ENCODE results near the gene TRIM9. TPM values are rescaled to one million over a fixed set of nuclear protein-coding genes. Genes with fewer than 3 reads are reported as not detected.

Gene TRIM9
- total RNA-seq, 1 experiment from 2014 or later, result 2.6 TPM

DNA sequence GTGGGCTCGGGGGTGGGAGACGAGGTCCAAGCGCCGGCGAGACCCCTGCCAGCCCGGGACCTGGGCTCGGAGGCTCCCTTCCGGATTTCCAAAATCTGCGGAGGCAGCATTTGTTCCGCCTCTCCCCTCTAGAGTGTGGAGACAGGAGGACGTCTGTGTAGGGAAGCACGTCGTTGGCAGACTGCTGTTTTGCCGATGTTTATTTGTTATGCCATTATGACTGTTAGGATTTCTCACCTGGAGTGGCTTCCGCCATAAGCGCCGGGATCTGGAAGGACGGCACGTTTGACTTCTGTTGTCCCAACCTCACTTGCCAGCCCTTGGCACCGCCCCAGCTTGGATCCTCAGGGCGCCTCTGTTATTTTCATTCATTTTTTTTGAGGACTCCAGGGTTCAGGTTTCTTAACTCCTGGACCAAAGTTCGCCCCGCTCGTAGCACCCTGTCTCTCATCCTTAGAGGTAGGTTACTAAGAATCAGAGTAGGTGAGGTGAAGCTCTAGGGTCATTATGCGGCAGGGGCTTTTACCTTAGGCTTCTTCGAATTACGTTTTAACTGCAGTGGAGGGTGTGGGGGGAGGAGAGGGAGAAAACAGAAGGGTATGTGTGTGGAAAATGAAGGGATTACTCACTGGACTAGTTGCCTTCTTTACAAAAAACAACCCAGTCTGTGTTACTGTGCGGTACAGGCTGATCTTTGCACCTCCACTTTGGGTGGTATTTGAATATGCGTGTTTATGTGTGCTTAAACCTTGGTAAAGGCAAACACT, 150.1 kb downstream of the TRIM9 start:
- H2AFZ ChIP-seq (ENCODE audit: low read length), result peak overlapping the region; percentile 94
- H4K20me1 ChIP-seq (ENCODE audit: low read length), result no peaks in the 10 kb centered on the region
- DNase-seq (peak; percentile 84), ATAC-seq (peak; percentile 71)
- H3K27me3 ChIP-seq (ENCODE audit: low read length), result no peaks in the 10 kb centered on the region
- intact Hi-C loops (cut with micrococcal nuclease), result loop anchor here (2.0 to 10.0 kb wide), 3 partner anchors 150 to 710 kb away; partner anchors contain the start of genes FRMD6 and TRIM9
- H3K4me2 ChIP-seq (ENCODE audit: low read length), result peak overlapping the region; percentile 90
- H3F3A ChIP-seq (ENCODE audit: low read length, unreplicated experiment), result no peaks in the 10 kb centered on the region
- H3K9ac ChIP-seq (ENCODE audit: low read length), result peak overlapping the region; percentile 85
- peaks cover 36% of the 10 kb centered on the region for H3K79me2 ChIP-seq (ENCODE audit: low read length)
- peak overlapping the region; percentile 97 for H3K4me3 ChIP-seq (ENCODE audit: low read length)
- no peaks in the 10 kb centered on the region for H3K9me2 ChIP-seq (replicated peaks; ENCODE audit: low read length)
- peaks cover 12% of the 10 kb centered on the region for H3K36me3 ChIP-seq (ENCODE audit: low read depth, low read length)
- TSS peak; percentile 71 for BruUV-seq (replicated peaks)
- peak overlapping the region; percentile 57 for H3K27ac ChIP-seq (ENCODE audit: low read length)
- H3K4me1 ChIP-seq (ENCODE audit: insufficient read depth, low read length), result peaks cover 14% of the 10 kb centered on the region
- ChIA-PET CTCF (interaction anchor here (0.9 to 2.0 kb wide), 2 partner anchors 11 to 85 kb away, joined by 6 to 12 read pairs; no protein-coding TSS in a partner anchor), POLR2A (ENCODE audit: unreplicated experiment) (interaction anchor here (0.6 kb wide), 1 partner anchor 79 kb away, joined by 3 read pairs; no protein-coding TSS in a partner anchor)
- TF ChIP-seq EZH2 (IDR thresholded peaks at IDR 0.05; ENCODE audit: low read length, unreplicated experiment), result no peak
- TF ChIP-seq EZH2phosphoT487 (IDR thresholded peaks at IDR 0.05; ENCODE audit: borderline replicate concordance, low read length), result no peak
- TF ChIP-seq CTCF (conservative IDR thresholded peaks at IDR 0.05; ENCODE audit: low read depth, low read length), result no peak
- no peaks in the 10 kb centered on the region for H3K9me3 ChIP-seq (ENCODE audit: low read length)

- DNase-seq (peak; percentile 88), ATAC-seq (peak; percentile 76)
- ChIA-PET CTCF (interaction anchor here (0.9 to 2.0 kb wide), 2 partner anchors 11 to 84 kb away, joined by 6 to 12 read pairs; no protein-coding TSS in a partner anchor), POLR2A (ENCODE audit: unreplicated experiment) (interaction anchor here (0.5 to 0.6 kb wide), 6 partner anchors 28 to 398 kb away, joined by 3 to 4 read pairs (median 3); no protein-coding TSS in a partner anchor)
- peak within 1 kb of the TSS; percentile 97 for H3K4me3 ChIP-seq (ENCODE audit: low read length)
- no peaks in the 10 kb centered on the region for H3K27me3 ChIP-seq (ENCODE audit: low read length)
- peak within 1 kb of the TSS; percentile 94 for H2AFZ ChIP-seq (ENCODE audit: low read length)
- H3K79me2 ChIP-seq (ENCODE audit: low read length), result peaks cover 42% of the 10 kb centered on the region
- peak within 1 kb of the TSS; percentile 57 for H3K27ac ChIP-seq (ENCODE audit: low read length)
- intact Hi-C loops (cut with micrococcal nuclease), result loop anchor here (2.0 to 10.0 kb wide), 3 partner anchors 151 to 711 kb away; partner anchors contain the start of genes FRMD6 and TRIM9
- H4K20me1 ChIP-seq (ENCODE audit: low read length), result no peaks in the 10 kb centered on the region
- peaks cover 12% of the 10 kb centered on the region for H3K36me3 ChIP-seq (ENCODE audit: low read depth, low read length)
- TF ChIP-seq EZH2 (IDR thresholded peaks at IDR 0.05; ENCODE audit: low read length, unreplicated experiment) (no peak), CTCF (conservative IDR thresholded peaks at IDR 0.05; ENCODE audit: low read depth, low read length) (no peak), EZH2phosphoT487 (IDR thresholded peaks at IDR 0.05; ENCODE audit: borderline replicate concordance, low read length) (no peak)
- peaks cover 19% of the 10 kb centered on the region for H3K4me1 ChIP-seq (ENCODE audit: insufficient read depth, low read length)
- BruUV-seq (replicated peaks), result TSS peak; percentile 53
- peak within 1 kb of the TSS; percentile 90 for H3K4me2 ChIP-seq (ENCODE audit: low read length)
- H3K9me3 ChIP-seq (ENCODE audit: low read length), result no peaks in the 10 kb centered on the region
- H3K9me2 ChIP-seq (replicated peaks; ENCODE audit: low read length), result no peaks in the 10 kb centered on the region
- H3F3A ChIP-seq (ENCODE audit: low read length, unreplicated experiment), result no peaks in the 10 kb centered on the region
- peak within 1 kb of the TSS; percentile 85 for H3K9ac ChIP-seq (ENCODE audit: low read length)
These were observed 150.8 kb downstream of the TRIM9 start, which contains the start of gene PYGL for GRCh38 chr14:50943943-50944646. TSS of gene PYGL (minus strand) at chr14:50944483. CDS start at chr14:50944403, 80 bp downstream.
